CD4-positive, alpha-beta memory T cell (primary cell): Measurements from ENCODE around the gene CHD5. TPM values are rescaled to one million over a fixed set of nuclear protein-coding genes. Genes with fewer than 3 reads are reported as not detected.

Experiments
- CTCF ChIA-PET: fragments of 350-600 bp; sonication (Branson Sonifier 250); formaldehyde crosslinking; loops from one replicate; lab custom pipeline; 2021; ENCODE audit warnings: inconsistent platforms; ENCODE audit not compliant: partially characterized antibody; lab: Charles Lee
- POLR2A ChIA-PET: fragments of 350-600 bp; sonication (Branson Sonifier 250); formaldehyde crosslinking; loops from one replicate; lab custom pipeline; 2021; ENCODE audit not compliant: partially characterized antibody; lab: Charles Lee
- DNase-seq, 5 donors: peaks; one replicate each; pipeline versions ENCODE4 v3.0.0 to v3.0.0-alpha.2; 2020 to 2022; ENCODE audit warnings: mixed read lengths in 1 of 5
- H3K27ac ChIP-seq: one replicate; pipeline ENCODE4 v1.7.0; 2013; ENCODE audit warnings: low read depth, low read length
- H3K27me3 ChIP-seq: 2 replicates; pipeline ENCODE4 v1.7.0; 2013; ENCODE audit warnings: mild to moderate bottlenecking, low read length, moderate library complexity; ENCODE audit not compliant: insufficient read depth
- H3K36me3 ChIP-seq: 2 replicates; pipeline ENCODE4 v1.7.0; 2013; ENCODE audit warnings: mild to moderate bottlenecking, low read length, moderate library complexity; ENCODE audit not compliant: insufficient read depth
- H3K4me1 ChIP-seq: 2 replicates; pipeline ENCODE4 v1.7.0; 2013; ENCODE audit warnings: mild to moderate bottlenecking, low read length, moderate library complexity; ENCODE audit not compliant: insufficient read depth
- H3K4me3 ChIP-seq, 2 donors: one replicate each; pipeline ENCODE4 v1.7.0; 2013; ENCODE audit warnings: low read length in 2 of 2, mild to moderate bottlenecking in 1 of 2
- H3K9me3 ChIP-seq, 2 donors: one replicate each; pipeline ENCODE4 v1.7.0; 2013; ENCODE audit warnings: low read length in 2 of 2, control low read depth in 1 of 2; ENCODE audit not compliant: control insufficient read depth in 1 of 2
- H3K27ac Mint-ChIP-seq, 7 donors: one replicate each; pipeline ENCODE4 v1.8.0; 2020 to 2021; ENCODE audit warnings: mixed read lengths in 7 of 7, mild to moderate bottlenecking in 6 of 7, inconsistent platforms in 3 of 7, moderate library complexity in 3 of 7
- H3K27me3 Mint-ChIP-seq, 2 donors: one replicate each; pipeline ENCODE4 v1.8.0; 2020 to 2021; ENCODE audit warnings: mixed read lengths in 2 of 2
- H3K36me3 Mint-ChIP-seq, 2 donors: one replicate each; pipeline ENCODE4 v1.8.0; 2020 to 2021; ENCODE audit warnings: mixed read lengths in 2 of 2, inconsistent platforms in 1 of 2, mild to moderate bottlenecking in 1 of 2
- H3K4me1 Mint-ChIP-seq, 4 donors: one replicate each; pipeline ENCODE4 v1.8.0; 2020 to 2021; ENCODE audit warnings: mixed read lengths in 4 of 4, mild to moderate bottlenecking in 1 of 4
- H3K4me3 Mint-ChIP-seq, 8 donors: one replicate each; pipeline ENCODE4 v1.8.0; 2020 to 2021; ENCODE audit warnings: mixed read lengths in 8 of 8, mild to moderate bottlenecking in 7 of 8, moderate library complexity in 6 of 8, inconsistent platforms in 3 of 8
- H3K9me3 Mint-ChIP-seq, 8 donors: one replicate each; pipeline ENCODE4 v1.8.0; 2020 to 2021; ENCODE audit warnings: mixed read lengths in 8 of 8, mild to moderate bottlenecking in 5 of 8, inconsistent platforms in 3 of 8, moderate library complexity in 1 of 8
- intact Hi-C: fragments of 100-400 bp; cut with micrococcal nuclease; formaldehyde crosslinking; loops from one replicate; pipeline ENCODE4 v1.15.1; 2023
- polyA plus RNA-seq, 2 donors: library from polyadenylated mRNA; unstranded; fragments of 300-500 nt; fragmentation: Illumina TruSeq; gene quantifications; one replicate each; pipeline ENCODE4 v1.2.3, GENCODE V29; 2021
- total RNA-seq, 2 experiments: library from RNA; stranded (reverse); gene quantifications; one replicate each; pipeline ENCODE4 v1.2.3, GENCODE V29; 2021

CHD5 gene
- total and polyA plus RNA-seq, 4 experiments from 2014 or later = 0.06 to 0.17 TPM; not detected in 2

DNA sequence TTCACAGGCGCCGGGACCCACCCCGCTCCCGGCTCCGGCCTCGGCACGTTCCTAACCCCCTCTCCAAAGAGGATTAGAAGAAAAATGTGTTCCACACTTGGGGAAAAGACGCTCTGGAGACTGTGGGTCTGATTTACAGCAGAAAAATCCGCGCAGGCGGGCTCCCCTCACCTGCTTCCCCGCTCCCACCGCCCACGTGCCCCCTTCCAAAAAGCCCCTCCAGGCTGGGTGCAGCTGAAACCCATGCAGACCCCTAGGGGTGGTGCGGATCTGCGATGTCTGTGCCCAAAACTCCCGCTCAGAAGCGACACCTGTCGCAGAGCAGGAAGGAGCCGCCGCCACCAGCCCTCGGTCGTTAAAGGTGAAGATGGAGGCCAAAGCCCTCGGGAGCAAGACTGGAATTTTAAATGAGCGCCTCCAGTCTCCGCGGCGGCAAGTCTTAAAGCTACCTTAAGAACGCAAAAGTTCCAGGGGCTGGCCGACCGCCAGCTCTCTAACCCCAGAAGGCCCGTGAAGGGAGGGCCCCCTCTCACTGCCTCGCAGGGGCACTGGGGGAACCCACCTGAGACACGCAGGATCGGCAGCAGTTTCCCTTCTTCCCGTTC lies 688 bp upstream of the CHD5 start:
- H3K27me3 ChIP-seq = peaks cover 3% of the 10 kb centered on the region
- H3K4me1 Mint-ChIP-seq = peaks cover 9 to 42% (median 32%) of the 10 kb centered on the region in 4 donors
- POLR2A ChIA-PET = no interaction called here

DNA sequence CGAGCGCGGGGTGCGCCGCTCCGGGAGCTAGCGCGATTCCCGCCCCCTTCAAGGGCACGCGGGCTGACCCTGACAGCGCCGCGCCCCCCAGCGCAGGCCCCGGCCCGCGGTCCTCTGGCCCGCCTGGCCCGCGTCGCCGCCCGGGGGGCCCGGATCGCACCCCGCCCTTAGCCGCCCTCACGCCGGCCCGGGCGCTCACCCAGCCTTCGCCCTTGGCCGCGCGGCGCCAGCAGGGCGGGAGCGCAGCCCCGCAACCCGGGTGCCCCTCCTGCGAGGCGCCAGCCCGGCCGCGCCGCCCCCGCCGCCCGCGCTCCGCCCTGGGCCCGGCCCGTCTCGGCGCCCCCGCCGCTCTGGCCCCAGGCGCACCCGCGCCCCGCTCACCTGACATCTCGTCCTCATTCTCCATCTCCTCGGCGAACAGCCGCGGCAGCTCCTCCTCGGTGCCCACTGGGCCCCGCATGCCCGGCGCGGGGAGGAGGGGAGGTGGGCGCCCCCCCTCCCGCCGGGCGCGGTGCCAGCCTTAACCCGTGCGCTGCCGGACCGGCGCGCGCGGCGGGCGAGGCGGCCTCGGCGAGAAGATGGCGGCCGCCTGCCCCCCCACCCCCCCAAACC lies 451 bp downstream of the CHD5 start:
- no peak overlapping the region for H3K27ac ChIP-seq
- peaks cover 9 to 42% (median 29%) of the 10 kb centered on the region in 4 donors for H3K4me1 Mint-ChIP-seq
- H3K27me3 ChIP-seq = peaks cover 3% of the 10 kb centered on the region
- H3K27me3 Mint-ChIP-seq = peaks cover 27 to 35% of the 10 kb centered on the region in 2 donors
- ChIA-PET CTCF (no interaction called here), POLR2A (no interaction called here)
- H3K9me3 Mint-ChIP-seq = no peaks in the 10 kb centered on the region
- H3K4me1 ChIP-seq = peaks cover 17% of the 10 kb centered on the region
- intact Hi-C loops = no loop called here
- H3K4me3 Mint-ChIP-seq = no peak overlapping the region
- H3K9me3 ChIP-seq = no peaks in the 10 kb centered on the region
- no peak overlapping the region for H3K27ac Mint-ChIP-seq
- no peak for DNase-seq
- H3K36me3 Mint-ChIP-seq = peaks cover 6% of the 10 kb centered on the region in 2 donors
- H3K4me3 ChIP-seq = no peak overlapping the region
- H3K36me3 ChIP-seq = no peaks in the 10 kb centered on the region

More for the DNA sequence above, 688 bp upstream of the CHD5 start:
- Histone ChIP-seq H3K9me3 (no peaks in the 10 kb centered on the region), H3K36me3 (peaks cover 4% of the 10 kb centered on the region), H3K4me3 (no peak overlapping the region), H3K27ac (no peak overlapping the region), H3K4me1 (peaks cover 17% of the 10 kb centered on the region)
- DNase-seq = peak in 1 of 5 donors; percentile 8
- H3K36me3 Mint-ChIP-seq = peaks cover 7 to 13% of the 10 kb centered on the region in 2 donors
- CTCF ChIA-PET = interaction anchor here (1.0 to 1.5 kb wide), 4 partner anchors 24 to 57 kb away, joined by 3 to 4 read pairs (median 3); no protein-coding TSS in a partner anchor
- peaks cover 27 to 35% of the 10 kb centered on the region in 2 donors for H3K27me3 Mint-ChIP-seq
- no peaks in the 10 kb centered on the region for H3K9me3 Mint-ChIP-seq
- intact Hi-C loops = no loop called here
- H3K27ac Mint-ChIP-seq = peak overlapping the region in 1 of 7 donors; percentile 47
- peak overlapping the region; percentile 54 to 82 (median 67) for H3K4me3 Mint-ChIP-seq

DNA sequence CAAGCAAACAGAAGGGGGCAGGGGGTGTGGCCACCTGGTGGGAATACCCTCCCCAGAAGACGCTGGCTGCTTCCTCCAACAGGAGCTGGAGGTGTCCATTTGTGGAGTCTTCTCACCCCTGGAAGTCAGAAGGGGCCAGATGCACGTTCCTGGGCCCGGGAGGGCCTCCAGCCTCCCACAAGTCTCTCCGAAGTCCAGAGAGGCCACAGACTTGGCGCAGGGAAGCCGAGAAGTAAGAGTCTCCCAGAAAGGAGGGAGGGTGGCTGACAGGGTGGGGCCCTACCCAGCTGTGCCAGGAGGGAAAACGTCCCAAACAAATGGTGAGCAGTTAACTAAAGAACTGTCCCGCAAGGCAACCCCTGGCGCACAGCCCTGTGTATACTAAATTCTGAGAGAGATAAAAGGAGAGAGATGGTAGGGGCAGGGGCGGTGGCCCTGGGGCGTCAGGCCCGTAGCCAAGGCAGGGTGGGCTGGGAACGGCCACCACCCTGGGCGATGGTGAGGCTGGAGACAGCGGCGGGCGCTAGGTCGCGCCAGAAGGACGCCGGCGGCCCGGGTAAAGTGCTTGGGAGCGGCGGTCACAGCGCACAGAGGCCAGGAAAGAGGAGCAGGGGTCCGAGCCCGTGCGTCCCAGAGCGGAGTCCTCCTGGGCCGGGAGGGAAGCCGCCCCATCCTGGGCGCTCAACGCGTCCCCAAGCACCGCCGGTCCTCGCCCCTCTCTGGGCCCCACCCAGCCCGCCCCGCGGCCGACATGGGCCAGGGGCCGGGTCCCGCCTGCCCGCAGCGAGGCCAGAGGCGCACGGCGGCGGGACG lies 1.2 kb downstream of the CHD5 start:
- intact Hi-C loops = no loop called here
- ChIA-PET POLR2A (no interaction called here), CTCF (no interaction called here)
- H3K36me3 Mint-ChIP-seq = peaks cover 0 to 6% of the 10 kb centered on the region in 2 donors
- Histone ChIP-seq H3K4me3 (no peak overlapping the region), H3K9me3 (no peaks in the 10 kb centered on the region), H3K27ac (no peak overlapping the region), H3K36me3 (no peaks in the 10 kb centered on the region), H3K4me1 (peaks cover 17% of the 10 kb centered on the region), H3K27me3 (peaks cover 3% of the 10 kb centered on the region)
- H3K27me3 Mint-ChIP-seq = peaks cover 27 to 35% of the 10 kb centered on the region in 2 donors
- no peaks in the 10 kb centered on the region for H3K9me3 Mint-ChIP-seq
- no peak for DNase-seq
- peaks cover 8 to 37% (median 23%) of the 10 kb centered on the region in 4 donors for H3K4me1 Mint-ChIP-seq
- peak overlapping the region in 7 of 8 donors; percentile 54 to 83 (median 69) for H3K4me3 Mint-ChIP-seq
- peak overlapping the region in 1 of 7 donors; percentile 25 for H3K27ac Mint-ChIP-seq

DNA sequence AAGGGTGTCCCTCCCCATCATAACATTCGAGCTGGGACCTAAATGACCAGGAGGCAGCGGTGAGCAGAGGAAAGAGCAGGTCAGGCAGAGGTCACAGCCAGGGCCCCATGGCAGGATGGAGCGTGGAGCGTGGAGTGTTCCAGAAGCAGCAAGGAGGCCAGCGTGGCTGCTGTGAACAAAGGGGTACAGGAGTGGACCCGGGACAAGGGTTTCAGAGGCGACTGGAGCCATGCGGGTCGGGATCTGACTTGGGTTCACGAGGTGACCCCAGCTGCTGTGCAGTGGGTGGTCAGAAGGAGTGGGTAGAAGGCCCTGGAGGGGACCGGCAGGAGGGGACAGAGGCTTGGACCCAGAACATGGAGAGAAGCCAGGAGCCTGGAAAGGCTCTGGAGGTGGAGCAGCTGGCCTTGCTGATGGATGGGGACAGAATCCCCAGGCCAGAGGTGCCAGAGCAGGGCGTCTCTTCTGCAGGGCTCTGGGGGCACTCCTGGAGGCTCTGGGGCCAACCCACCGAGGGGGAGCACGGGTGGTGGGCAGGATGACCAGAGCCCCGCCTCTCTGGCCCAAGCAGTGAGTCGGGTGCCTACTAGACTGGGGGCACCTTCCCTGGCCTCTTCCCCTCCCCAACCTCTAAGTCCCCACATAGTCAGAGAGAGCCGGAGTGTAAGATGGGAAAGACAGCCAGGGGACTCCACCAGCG lies 2.3 kb downstream of the CHD5 start:
- DNase-seq = no peak
- H3K27me3 ChIP-seq = peaks cover 3% of the 10 kb centered on the region

DNA sequence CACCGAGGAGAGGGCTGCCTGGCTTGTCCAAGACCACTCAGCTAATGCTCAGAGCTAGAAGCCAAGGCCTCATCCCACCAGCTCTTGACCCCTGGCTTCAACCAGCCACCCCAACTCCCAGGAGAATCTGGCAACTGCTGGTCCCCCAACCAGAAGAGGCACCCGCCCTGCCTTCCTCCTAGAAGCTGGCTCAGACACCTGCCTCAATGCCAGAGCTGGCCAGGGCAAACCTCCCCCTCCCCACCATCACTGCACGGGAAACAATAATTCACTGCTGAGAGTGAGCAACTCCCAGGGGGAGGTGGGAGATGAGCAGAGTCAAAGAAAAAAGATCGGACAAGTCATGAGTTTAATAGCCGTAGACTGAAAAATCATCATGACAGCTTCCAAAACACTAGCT lies 3.3 kb downstream of the CHD5 start:
- H3K4me1 Mint-ChIP-seq = peaks cover 6 to 27% (median 16%) of the 10 kb centered on the region in 4 donors
- no peak overlapping the region for H3K4me3 Mint-ChIP-seq
- H3K4me3 ChIP-seq = no peak overlapping the region
- peaks cover 0 to 3% of the 10 kb centered on the region in 2 donors for H3K36me3 Mint-ChIP-seq
- no peak overlapping the region for H3K27ac ChIP-seq
- peaks cover 3% of the 10 kb centered on the region for H3K27me3 ChIP-seq
- no peaks in the 10 kb centered on the region for H3K9me3 ChIP-seq
- POLR2A ChIA-PET = no interaction called here
- no peak overlapping the region for H3K27ac Mint-ChIP-seq
- peaks cover 17% of the 10 kb centered on the region for H3K4me1 ChIP-seq
- intact Hi-C loops = no loop called here
- peaks cover 25 to 33% of the 10 kb centered on the region in 2 donors for H3K27me3 Mint-ChIP-seq
- H3K9me3 Mint-ChIP-seq = no peaks in the 10 kb centered on the region
- CTCF ChIA-PET = interaction anchor here (0.9 kb wide), 1 partner anchor 70 kb away, joined by 3 read pairs; no protein-coding TSS in a partner anchor
- no peak for DNase-seq
- H3K36me3 ChIP-seq = no peaks in the 10 kb centered on the region

More for the DNA sequence above, 2.3 kb downstream of the CHD5 start:
- peaks cover 6 to 31% (median 18%) of the 10 kb centered on the region in 4 donors for H3K4me1 Mint-ChIP-seq
- ChIA-PET CTCF (interaction anchor here (0.8 kb wide), 1 partner anchor 8 kb away, joined by 4 read pairs; no protein-coding TSS in a partner anchor), POLR2A (no interaction called here)
- Histone ChIP-seq H3K27ac (no peak overlapping the region), H3K36me3 (no peaks in the 10 kb centered on the region), H3K4me3 (no peak overlapping the region), H3K9me3 (no peaks in the 10 kb centered on the region), H3K4me1 (peaks cover 17% of the 10 kb centered on the region)
- H3K4me3 Mint-ChIP-seq = peak overlapping the region in 3 of 8 donors; percentile 3 to 55 (median 51)
- peaks cover 26 to 34% of the 10 kb centered on the region in 2 donors for H3K27me3 Mint-ChIP-seq
- peak overlapping the region in 1 of 7 donors; percentile 16 for H3K27ac Mint-ChIP-seq
- peaks cover 0 to 4% of the 10 kb centered on the region in 2 donors for H3K36me3 Mint-ChIP-seq
- H3K9me3 Mint-ChIP-seq = no peaks in the 10 kb centered on the region
- intact Hi-C loops = no loop called here

DNA sequence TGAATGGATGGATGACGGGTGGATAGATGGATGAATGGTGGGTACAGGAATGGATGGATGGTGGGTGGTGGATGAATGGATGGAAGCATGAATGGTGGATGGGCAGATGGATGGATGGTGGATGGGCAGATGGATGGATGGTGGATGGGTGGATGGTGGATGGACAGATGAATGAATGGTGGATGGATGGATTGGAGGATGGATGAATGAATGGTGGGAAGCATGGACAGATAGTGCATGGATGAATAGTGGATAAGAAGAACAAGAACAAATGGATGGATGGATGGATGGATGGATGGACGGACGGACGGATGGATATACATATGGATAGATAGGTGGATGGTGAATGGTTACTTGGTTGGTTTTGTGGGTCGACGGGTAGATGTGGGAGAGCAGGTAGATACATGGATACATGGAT lies 4.7 kb downstream of the CHD5 start:
- H3K4me3 Mint-ChIP-seq = no peak overlapping the region
- peaks cover 2 to 14% (median 6%) of the 10 kb centered on the region in 4 donors for H3K4me1 Mint-ChIP-seq
- DNase-seq = no peak
- no peaks in the 10 kb centered on the region for H3K9me3 Mint-ChIP-seq
- ChIA-PET CTCF (no interaction called here), POLR2A (no interaction called here)
- no peak overlapping the region for H3K27ac ChIP-seq
- peaks cover 0 to 3% of the 10 kb centered on the region in 2 donors for H3K36me3 Mint-ChIP-seq
- peaks cover 18 to 28% of the 10 kb centered on the region in 2 donors for H3K27me3 Mint-ChIP-seq
- H3K4me1 ChIP-seq = peaks cover 8% of the 10 kb centered on the region
- H3K27me3 ChIP-seq = peaks cover 3% of the 10 kb centered on the region
- H3K27ac Mint-ChIP-seq = no peak overlapping the region
- intact Hi-C loops = no loop called here
- no peaks in the 10 kb centered on the region for H3K9me3 ChIP-seq
- no peak overlapping the region for H3K4me3 ChIP-seq
- no peaks in the 10 kb centered on the region for H3K36me3 ChIP-seq
